IPS-20b (cell line): ENCODE data around the gene TRAPPC6A.

ENCODE experiments used
- H3K27ac ChIP-seq: one replicate; pipeline ENCODE4 v1.5.1; 2013; ENCODE audit warnings: low read length
- H3K27me3 ChIP-seq: 2 replicates; pipeline ENCODE4 v1.6.1; 2013; ENCODE audit warnings: mild to moderate bottlenecking, low read length, inconsistent platforms; ENCODE audit not compliant: insufficient read depth
- H3K36me3 ChIP-seq: 2 replicates; pipeline ENCODE4 v1.6.1; 2013; ENCODE audit warnings: low read depth, mild to moderate bottlenecking, inconsistent platforms, low read length, moderate library complexity; ENCODE audit not compliant: insufficient read depth
- H3K4me1 ChIP-seq: 2 replicates; pipeline ENCODE4 v1.6.1; 2013; ENCODE audit warnings: mild to moderate bottlenecking, control low read depth, inconsistent platforms, low read length, moderate library complexity; ENCODE audit not compliant: insufficient read depth
- H3K4me3 ChIP-seq: 2 replicates; pipeline ENCODE4 v1.5.1; 2013; ENCODE audit warnings: mild to moderate bottlenecking, low read length, inconsistent platforms
- H3K9ac ChIP-seq: 2 replicates; pipeline ENCODE4 v1.6.1; 2013; ENCODE audit warnings: low read depth, mild to moderate bottlenecking, inconsistent platforms, low read length, moderate library complexity
- H3K9me3 ChIP-seq: 2 replicates; pipeline ENCODE4 v1.6.1; 2013; ENCODE audit warnings: mild to moderate bottlenecking, low read depth, low read length, inconsistent platforms; ENCODE audit not compliant: insufficient read depth

TRAPPC6A gene, protein sequence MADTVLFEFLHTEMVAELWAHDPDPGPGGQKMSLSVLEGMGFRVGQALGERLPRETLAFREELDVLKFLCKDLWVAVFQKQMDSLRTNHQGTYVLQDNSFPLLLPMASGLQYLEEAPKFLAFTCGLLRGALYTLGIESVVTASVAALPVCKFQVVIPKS

DNA sequence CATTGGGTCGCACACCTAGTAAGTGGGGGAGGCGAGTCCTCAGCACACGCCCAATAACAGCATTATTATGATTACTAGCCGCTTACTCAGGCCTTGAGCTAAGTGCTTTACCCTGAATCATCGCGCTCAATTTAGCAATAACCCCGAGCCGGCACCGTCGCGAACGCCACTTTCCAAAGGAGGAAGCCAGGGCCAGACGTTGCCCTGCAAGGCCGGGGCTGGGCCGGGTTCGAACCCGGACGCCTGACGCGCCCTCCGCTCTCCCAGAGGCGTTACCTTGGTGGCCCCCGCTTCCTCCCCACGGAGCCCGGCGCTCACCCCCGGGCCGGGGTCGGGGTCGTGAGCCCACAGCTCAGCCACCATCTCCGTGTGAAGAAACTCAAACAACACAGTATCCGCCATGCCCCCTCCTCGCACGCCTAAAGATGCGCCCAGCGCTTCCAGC lies at the start of gene TRAPPC6A:
TRAPPC6A (minus strand) TSS at position 421 of the 445 bp plus-strand sequence; CDS start at position 402, 19 bp downstream.
- Histone ChIP-seq H3K9ac (peak within 1 kb of the TSS; percentile 89), H3K4me3 (peak within 1 kb of the TSS; percentile 86), H3K9me3 (no peaks in the 10 kb centered on the region), H3K27me3 (peaks cover 8% of the 10 kb centered on the region; the same call in 1 of the 2 replicates), H3K4me1 (no peaks in the 10 kb centered on the region), H3K27ac (no peak within 1 kb of the TSS), H3K36me3 (no peaks in the 10 kb centered on the region)

DNA sequence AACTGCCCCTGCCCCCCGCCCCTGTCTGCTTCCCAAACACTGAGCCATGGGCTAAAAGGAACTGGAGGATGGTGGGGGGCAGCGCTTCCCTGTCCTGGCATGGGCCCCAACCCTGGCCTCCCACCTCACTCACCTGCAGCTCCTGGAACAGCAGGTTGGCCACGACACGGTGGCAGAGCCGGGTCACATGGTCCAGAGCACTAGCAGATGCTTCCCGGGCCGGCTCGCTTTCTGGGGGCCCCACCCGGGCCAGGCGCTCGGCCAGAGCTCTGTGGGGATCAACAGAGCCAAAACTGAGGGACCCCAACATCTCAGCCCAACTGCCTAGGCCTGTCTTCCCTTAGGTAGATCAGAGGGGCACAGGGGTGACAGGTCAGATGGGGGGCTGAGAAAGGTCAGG lies 46.6 kb upstream of the TRAPPC6A start:
- H3K27ac ChIP-seq = no peak overlapping the region
- H3K9ac ChIP-seq = no peak overlapping the region
- H3K4me1 ChIP-seq = no peaks in the 10 kb centered on the region
- H3K27me3 ChIP-seq = peaks cover 18% of the 10 kb centered on the region; the same call in 1 of the 2 replicates
- no peak overlapping the region for H3K4me3 ChIP-seq
- no peaks in the 10 kb centered on the region for H3K9me3 ChIP-seq
- H3K36me3 ChIP-seq = no peaks in the 10 kb centered on the region

DNA sequence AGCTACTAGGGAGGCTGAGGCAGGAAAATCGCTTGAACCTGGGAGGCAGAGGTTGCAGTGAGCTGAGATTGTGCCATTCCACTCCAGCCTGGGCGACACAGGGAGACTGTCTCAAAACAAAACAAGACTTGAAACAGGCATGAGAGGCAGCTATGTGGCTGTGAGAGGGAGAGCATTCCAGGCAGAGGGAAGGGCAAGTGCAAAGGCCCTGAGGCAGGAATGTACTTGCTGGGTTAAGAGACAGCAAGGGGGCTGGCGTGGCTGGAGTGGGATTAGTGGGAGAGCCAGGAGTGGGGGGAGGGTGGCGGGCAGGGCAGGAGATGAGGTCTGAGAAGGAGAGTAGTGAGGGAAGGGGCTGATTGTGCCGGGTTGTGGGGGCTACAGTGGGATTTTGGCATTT lies 45.8 kb upstream of the TRAPPC6A start:
- Histone ChIP-seq H3K4me1 (no peaks in the 10 kb centered on the region), H3K9ac (no peak overlapping the region), H3K27ac (no peak overlapping the region), H3K27me3 (peaks cover 26% of the 10 kb centered on the region), H3K9me3 (no peaks in the 10 kb centered on the region), H3K4me3 (no peak overlapping the region), H3K36me3 (no peaks in the 10 kb centered on the region)

DNA sequence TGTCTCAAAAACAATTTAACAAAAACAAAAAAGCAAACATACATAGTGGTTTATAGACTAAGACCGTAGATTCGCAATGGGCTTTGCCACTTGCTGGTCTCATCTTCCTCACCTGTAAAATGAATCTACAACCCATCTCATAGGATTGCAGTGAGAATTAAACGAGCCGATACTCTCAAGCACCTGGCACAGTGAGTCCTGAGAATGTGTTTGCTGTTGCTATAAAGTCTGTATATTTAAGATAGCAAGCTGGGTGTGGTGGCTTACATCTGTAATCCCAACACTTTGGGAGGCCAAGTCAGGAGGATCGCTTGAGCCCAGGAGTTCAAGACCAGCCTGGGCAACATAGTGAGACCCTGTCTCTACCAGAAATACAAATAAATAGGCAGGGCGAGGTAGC lies 44.7 kb upstream of the TRAPPC6A start:
- no peak overlapping the region for H3K4me3 ChIP-seq
- H3K9me3 ChIP-seq = no peaks in the 10 kb centered on the region
- H3K27me3 ChIP-seq = peaks cover 37% of the 10 kb centered on the region
- H3K36me3 ChIP-seq = no peaks in the 10 kb centered on the region
- H3K27ac ChIP-seq = no peak overlapping the region
- H3K9ac ChIP-seq = no peak overlapping the region
- peaks cover 3% of the 10 kb centered on the region; the same call in 1 of the 2 replicates for H3K4me1 ChIP-seq

DNA sequence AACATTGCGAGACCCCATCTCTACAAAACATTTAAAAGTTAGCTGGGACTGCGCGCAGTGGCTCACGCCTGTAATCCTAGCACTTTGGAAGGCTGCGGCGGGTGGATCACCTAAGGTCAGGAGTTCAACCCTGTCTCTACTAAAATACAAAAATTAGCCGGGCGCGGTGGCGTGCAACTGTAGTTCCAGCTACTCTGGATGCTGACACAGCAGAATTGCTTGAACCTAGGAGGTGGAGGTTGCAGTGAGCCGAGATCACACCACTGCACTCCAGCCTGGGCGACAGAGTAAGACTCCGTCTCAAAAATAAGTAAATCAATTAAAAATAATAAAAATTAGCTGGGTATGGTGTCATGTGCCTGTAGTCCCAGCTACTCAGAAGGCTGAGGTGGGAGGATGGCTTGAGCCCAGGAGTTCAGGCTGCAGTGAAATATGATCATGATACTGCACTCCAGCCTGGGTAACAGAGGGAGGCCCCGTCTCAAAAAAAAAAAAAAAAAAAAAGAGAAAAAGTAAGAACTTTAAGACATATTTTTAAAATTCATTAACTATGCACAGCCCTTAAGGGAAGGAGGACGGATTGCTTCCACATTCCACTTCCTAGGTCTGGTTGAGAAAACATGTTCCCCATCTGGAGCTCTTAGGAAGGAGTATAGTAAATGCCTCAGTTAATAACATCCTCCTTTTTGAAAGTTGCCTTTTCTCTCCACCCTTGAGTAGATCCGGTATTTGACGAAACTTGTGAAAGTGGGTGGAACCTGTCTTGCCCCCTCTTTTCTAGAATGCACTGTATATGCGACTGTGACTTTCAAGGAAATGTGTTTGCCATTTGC lies 41.1 kb upstream of the TRAPPC6A start:
- Histone ChIP-seq H3K4me1 (peaks cover 6% of the 10 kb centered on the region; the same call in 1 of the 2 replicates), H3K9ac (no peak overlapping the region), H3K27me3 (peaks cover 73% of the 10 kb centered on the region), H3K9me3 (no peaks in the 10 kb centered on the region), H3K36me3 (no peaks in the 10 kb centered on the region), H3K27ac (no peak overlapping the region), H3K4me3 (no peak overlapping the region)

DNA sequence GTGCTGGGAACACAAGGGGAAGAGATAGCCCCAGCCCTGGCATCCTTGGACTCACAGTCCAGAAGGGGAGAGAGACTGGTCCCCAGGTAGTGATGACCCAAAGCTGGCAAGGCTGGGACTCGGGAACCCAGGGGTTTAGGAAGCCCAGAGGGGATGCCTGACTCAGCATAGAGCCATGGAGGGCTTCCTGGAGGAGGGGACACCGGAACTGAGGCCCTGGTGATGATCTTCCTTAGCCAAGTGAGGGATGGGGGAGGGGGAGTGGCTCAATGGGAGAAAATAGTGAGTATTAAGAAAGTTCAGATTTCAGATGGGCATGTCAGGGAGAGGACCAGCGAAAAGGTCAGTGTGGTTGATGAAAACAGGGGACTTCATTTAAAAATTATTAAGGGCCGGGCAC lies 40.4 kb upstream of the TRAPPC6A start:
- Histone ChIP-seq H3K4me1 (peaks cover 6% of the 10 kb centered on the region; the same call in 1 of the 2 replicates), H3K27me3 (peaks cover 76% of the 10 kb centered on the region), H3K36me3 (no peaks in the 10 kb centered on the region), H3K4me3 (peak overlapping the region; percentile 66; the same call in 1 of the 2 replicates), H3K9ac (no peak overlapping the region), H3K9me3 (no peaks in the 10 kb centered on the region), H3K27ac (no peak overlapping the region)

DNA sequence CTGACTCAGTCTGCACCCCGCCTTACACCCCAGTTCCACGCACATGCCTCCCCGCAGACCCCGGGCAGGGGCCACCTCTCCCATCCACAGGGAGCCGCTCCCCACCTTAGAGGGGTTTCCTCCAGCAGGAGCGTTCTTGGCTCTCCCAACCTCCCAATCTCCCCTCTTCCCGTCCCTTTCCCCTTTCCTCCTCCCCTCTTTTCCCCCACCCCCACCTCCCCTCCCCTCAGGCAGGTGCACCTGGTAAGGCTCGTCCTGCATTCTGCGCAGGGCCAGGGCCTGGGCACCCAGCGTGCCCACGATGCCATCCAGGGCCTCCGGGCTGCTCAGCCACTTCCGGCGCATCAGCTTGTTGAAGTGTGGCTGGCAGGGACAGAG lies 39.9 kb upstream of the TRAPPC6A start:
- H3K4me1 ChIP-seq = peaks cover 6% of the 10 kb centered on the region; the same call in 1 of the 2 replicates
- no peaks in the 10 kb centered on the region for H3K36me3 ChIP-seq
- no peak overlapping the region for H3K27ac ChIP-seq
- peak overlapping the region; percentile 66; the same call in 1 of the 2 replicates for H3K4me3 ChIP-seq
- H3K27me3 ChIP-seq = peaks cover 76% of the 10 kb centered on the region
- no peaks in the 10 kb centered on the region for H3K9me3 ChIP-seq
- no peak overlapping the region for H3K9ac ChIP-seq

DNA sequence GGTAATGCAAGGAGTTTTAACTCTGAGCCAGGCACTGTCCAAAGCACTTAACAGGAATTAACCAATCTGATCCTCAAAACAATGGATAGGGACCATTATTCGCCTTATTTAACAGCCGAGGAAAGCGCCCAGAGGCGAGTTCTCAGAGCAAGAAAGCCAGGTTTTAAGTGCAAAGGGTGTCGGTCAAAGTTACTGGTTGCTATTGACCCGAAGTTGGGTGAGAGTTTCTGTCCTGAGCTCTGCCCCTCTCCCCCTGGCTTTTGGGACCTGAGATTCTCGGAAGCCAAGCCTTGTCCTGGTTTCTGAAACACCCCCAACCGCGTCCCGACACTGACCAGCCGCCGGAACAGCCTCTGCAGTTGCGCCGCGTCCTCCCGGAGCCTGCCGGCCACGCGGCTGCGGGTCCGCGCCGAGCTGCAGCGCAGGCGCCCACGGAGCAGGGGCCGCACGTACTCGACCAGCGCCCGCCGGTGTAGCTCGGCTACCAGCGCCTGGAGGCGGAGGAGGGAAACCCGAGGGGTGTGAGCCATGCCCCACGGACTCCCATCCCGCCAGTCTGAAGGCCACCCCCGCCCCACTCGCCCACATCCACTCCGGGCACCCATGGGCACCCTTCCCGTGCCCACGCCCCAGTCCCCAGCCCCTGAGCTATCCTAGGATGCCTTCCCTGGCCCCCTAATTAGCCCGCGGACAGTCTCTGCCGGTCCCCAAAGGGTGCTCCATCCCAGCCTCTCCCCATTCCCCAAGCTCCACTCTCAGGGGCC lies 39.3 kb upstream of the TRAPPC6A start:
- H3K4me3 ChIP-seq = peak overlapping the region; percentile 66
- H3K27ac ChIP-seq = no peak overlapping the region
- H3K9me3 ChIP-seq = no peaks in the 10 kb centered on the region
- H3K36me3 ChIP-seq = no peaks in the 10 kb centered on the region
- H3K4me1 ChIP-seq = peaks cover 6% of the 10 kb centered on the region; the same call in 1 of the 2 replicates
- peak overlapping the region; percentile 15; the same call in 1 of the 2 replicates for H3K9ac ChIP-seq
- peaks cover 73% of the 10 kb centered on the region for H3K27me3 ChIP-seq

DNA sequence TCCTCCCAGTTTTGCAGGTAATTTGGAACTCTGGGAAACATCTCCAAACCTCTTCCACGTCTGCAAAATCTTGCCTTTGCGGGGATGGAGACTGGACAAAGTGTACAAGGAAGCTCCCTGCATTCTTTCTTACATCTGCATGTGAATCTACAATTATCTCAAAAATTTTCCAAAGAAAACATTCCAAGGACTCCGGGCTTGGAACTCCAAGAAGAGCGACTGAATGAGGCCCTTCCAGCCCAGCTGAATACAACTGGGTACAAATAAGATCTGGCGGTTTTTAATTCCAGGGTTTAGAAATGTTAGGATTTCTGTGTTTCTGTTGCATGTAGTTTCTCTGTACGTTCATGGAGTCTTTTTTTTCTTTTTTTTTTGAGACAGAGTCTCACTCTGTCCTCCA lies 38.6 kb upstream of the TRAPPC6A start:
- Histone ChIP-seq H3K27ac (no peak overlapping the region), H3K36me3 (no peaks in the 10 kb centered on the region), H3K27me3 (peaks cover 68% of the 10 kb centered on the region), H3K9ac (no peak overlapping the region), H3K4me1 (peaks cover 6% of the 10 kb centered on the region; the same call in 1 of the 2 replicates), H3K4me3 (peak overlapping the region; percentile 66; the same call in 1 of the 2 replicates), H3K9me3 (no peaks in the 10 kb centered on the region)

DNA sequence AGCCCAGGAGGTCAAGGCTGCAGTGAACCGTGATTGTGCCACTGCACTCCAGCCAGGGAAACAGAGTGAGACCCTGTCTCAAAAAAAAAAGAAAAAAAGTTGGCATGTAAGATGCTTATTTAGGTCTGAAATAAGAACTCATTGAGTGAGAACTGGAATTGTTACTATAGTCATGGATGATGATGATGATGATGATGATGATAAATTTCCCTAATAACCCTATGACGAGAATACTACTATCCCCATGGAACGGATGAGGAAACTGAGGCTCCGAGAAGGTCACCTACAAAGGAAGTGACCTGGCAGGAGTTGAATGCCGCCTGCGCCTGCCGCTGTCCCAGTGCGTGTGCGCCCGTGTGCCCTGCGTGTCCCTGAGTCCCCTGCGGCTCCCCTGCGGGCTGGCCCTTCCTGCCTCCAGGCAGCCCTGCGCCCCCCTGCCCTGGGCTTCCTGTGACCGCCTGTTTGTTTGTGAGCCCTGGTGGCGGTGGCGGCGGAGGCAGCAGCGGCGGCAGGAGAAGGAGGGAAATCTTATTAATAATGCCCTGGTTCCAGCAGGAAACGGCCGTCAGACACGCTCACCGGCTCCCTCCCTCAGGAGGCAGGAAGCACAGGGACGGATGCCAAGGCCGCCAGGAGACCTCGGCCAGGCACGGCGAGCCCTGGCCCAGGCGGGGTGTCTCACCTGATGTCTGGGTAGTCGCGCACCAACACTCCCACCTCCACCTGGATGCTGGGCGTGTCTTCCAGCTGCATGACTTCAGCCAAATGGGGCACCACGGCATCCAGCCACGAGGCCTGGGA lies 37.6 kb upstream of the TRAPPC6A start:
- H3K9ac ChIP-seq = no peak overlapping the region
- H3K27me3 ChIP-seq = peaks cover 62% of the 10 kb centered on the region
- no peak overlapping the region for H3K27ac ChIP-seq
- H3K4me1 ChIP-seq = peaks cover 6% of the 10 kb centered on the region; the same call in 1 of the 2 replicates
- peak overlapping the region; percentile 61 for H3K4me3 ChIP-seq
- H3K36me3 ChIP-seq = no peaks in the 10 kb centered on the region
- no peaks in the 10 kb centered on the region for H3K9me3 ChIP-seq

DNA sequence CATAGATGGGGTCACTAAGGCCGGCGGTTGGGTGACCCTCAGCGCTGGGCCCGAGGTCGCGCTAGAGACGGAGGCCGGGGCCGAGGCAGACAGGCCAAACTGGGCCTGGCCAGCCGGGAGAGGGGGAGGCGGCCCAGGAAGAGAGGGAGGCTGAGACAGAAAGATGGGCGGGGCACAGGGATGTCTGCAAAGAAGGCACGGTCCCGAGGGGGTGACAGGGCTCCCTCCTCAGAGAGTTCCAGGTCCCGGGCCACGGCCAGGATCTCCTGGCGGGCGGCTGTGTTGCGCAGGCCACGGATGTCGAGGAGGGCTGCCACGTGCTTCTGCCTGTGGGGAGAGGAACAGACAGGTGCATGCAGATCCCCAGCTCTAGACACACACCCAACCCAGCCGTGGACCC lies 35.0 kb upstream of the TRAPPC6A start:
- H3K9ac ChIP-seq = no peak overlapping the region

More for the DNA sequence above, 35.0 kb upstream of the TRAPPC6A start:
- H3K4me3 ChIP-seq = no peak overlapping the region
- no peaks in the 10 kb centered on the region for H3K9me3 ChIP-seq
- H3K4me1 ChIP-seq = peaks cover 3% of the 10 kb centered on the region; the same call in 1 of the 2 replicates
- peaks cover 46% of the 10 kb centered on the region for H3K27me3 ChIP-seq
- no peaks in the 10 kb centered on the region for H3K36me3 ChIP-seq
- H3K27ac ChIP-seq = no peak overlapping the region
